Spleen (tissue), 11 donors: Measurements from ENCODE around the gene EGFLAM. TPM values are rescaled to one million over a fixed set of nuclear protein-coding genes. Genes with fewer than 3 reads are reported as not detected.

ENCODE experiments used
- DNase-seq: peaks from one replicate; pipeline ENCODE4 v3.0.0-alpha.2; 2020
- H3K27ac ChIP-seq, 8 donors: fragments of 200-600 bp; sonication (generic) in 7 of 8; 1 replicate in 4 of 8; 2 replicates in 4 of 8; pipeline versions ENCODE4 v1.5.0 to v1.8.0; 2016 to 2021; ENCODE audit warnings: inconsistent platforms in 4 of 8, mild to moderate bottlenecking in 4 of 8, moderate library complexity in 1 of 8
- H3K27me3 ChIP-seq, 7 donors: fragments of 200-600 bp; sonication (generic) in 6 of 7; replicated peaks in 1 of 7; 1 replicate in 4 of 7; 2 replicates in 3 of 7; pipeline versions ENCODE4 v1.5.0 to v1.8.0; 2016 to 2021; ENCODE audit warnings: inconsistent platforms in 3 of 7, mild to moderate bottlenecking in 1 of 7
- H3K36me3 ChIP-seq, 6 donors: fragments of 200-600 bp; sonication (generic) in 5 of 6; 1 replicate in 4 of 6; 2 replicates in 2 of 6; pipeline versions ENCODE4 v1.5.0 to v1.8.0; 2016 to 2021; ENCODE audit warnings: inconsistent platforms in 2 of 6
- H3K4me1 ChIP-seq, 6 donors: fragments of 200-600 bp; sonication (generic) in 5 of 6; 1 replicate in 3 of 6; 2 replicates in 3 of 6; pipeline versions ENCODE4 v1.5.0 to v1.8.0; 2016 to 2021; ENCODE audit warnings: inconsistent platforms in 3 of 6
- H3K4me3 ChIP-seq, 8 donors: fragments of 200-600 bp; sonication (generic) in 7 of 8; 1 replicate in 4 of 8; 2 replicates in 4 of 8; pipeline versions ENCODE4 v1.5.0 to v1.8.0; 2016 to 2021; ENCODE audit warnings: inconsistent platforms in 4 of 8, mild to moderate bottlenecking in 4 of 8, moderate library complexity in 2 of 8
- H3K9me3 ChIP-seq, 8 donors: fragments of 200-600 bp; sonication (generic) in 7 of 8; 1 replicate in 4 of 8; 2 replicates in 4 of 8; pipeline versions ENCODE4 v1.5.0 to v1.8.0; 2016 to 2021; ENCODE audit warnings: inconsistent platforms in 4 of 8
- POLR2A ChIP-seq, 3 donors: fragments of 450-650 bp; IDR thresholded peaks; one replicate each; pipeline ENCODE4 v1.5.1; 2017; ENCODE audit warnings: antibody characterized with exemption in 3 of 3, mild to moderate bottlenecking in 1 of 3
- POLR2AphosphoS5 ChIP-seq, 3 donors: sonication (generic); formaldehyde crosslinking; IDR thresholded peaks; one replicate each; pipeline ENCODE4 v1.5.1; 2017; ENCODE audit warnings: antibody characterized with exemption in 3 of 3
- WGBS, 5 donors: extraction: QIAGEN DNeasy Blood & Tissue Kit in 3 of 5; methylation state at CpG; one replicate each; pipeline versions ENCODE4 v1.1.5 to v1.1.7; 2013 to 2018; 5-methylcytosine and 5-hydroxymethylcytosine counted together
- intact Hi-C: fragments of 100-400 bp; cut with DNase I; formaldehyde crosslinking; loops from one replicate; pipeline ENCODE4 v1.15.0; 2023; ENCODE audit warnings: low total_unique reads
- polyA plus RNA-seq, 3 donors: library from polyadenylated mRNA; stranded (reverse); fragments of 200-250 nt; gene quantifications; one replicate each; pipeline ENCODE4 v1.2.1, GENCODE V29; 2013
- total RNA-seq, 7 donors: library from RNA; depleted of rRNA in 3 of 7; stranded (reverse); fragments of >200 nt in 3 of 7; fragmentation: NEBNext Ultra II Directional in 4 of 7; extraction: Animal tissue kit (Norgen Biotek cat#: 25700) in 4 of 7; gene quantifications; one replicate each; pipeline versions ENCODE4 v1.1.0 to v1.2.1, GENCODE V29; 2016 to 2021
- TF ChIP-seq, protein P1 (sequence below), 11 experiments: fragments of 200-600 bp in 7 of 11; fragments of 450-650 bp in 4 of 11; sonication (generic) in 4 of 11; IDR thresholded peaks in 8 of 11; conservative IDR thresholded peaks in 3 of 11; 1 replicate in 7 of 11; 2 replicates in 4 of 11; pipeline versions ENCODE4 v1.4.0 to v1.8.0; 2016 to 2021; ENCODE audit warnings: antibody characterized with exemption in 11 of 11, inconsistent platforms in 4 of 11, mild to moderate bottlenecking in 1 of 11
- donor health status: healthy with polysubstance abuse.
- donor health status: DM: no; HTN: no; CAD: no; lungs with moderate emphysema.
- donor health status: DM: no; HTN: no; CAD: no.
- donor health status: Bipolar disorder and iron deficiency.
- donor health status: healthy.
- donor health status: DM: no; HTN: no; CAD: no.
- donor health status: DM: yes; HTN: yes; CAD: no.

EGFLAM gene
- total and polyA plus RNA-seq, 10 donors = 6.0 to 16.8 (median 10.9) TPM

DNA sequence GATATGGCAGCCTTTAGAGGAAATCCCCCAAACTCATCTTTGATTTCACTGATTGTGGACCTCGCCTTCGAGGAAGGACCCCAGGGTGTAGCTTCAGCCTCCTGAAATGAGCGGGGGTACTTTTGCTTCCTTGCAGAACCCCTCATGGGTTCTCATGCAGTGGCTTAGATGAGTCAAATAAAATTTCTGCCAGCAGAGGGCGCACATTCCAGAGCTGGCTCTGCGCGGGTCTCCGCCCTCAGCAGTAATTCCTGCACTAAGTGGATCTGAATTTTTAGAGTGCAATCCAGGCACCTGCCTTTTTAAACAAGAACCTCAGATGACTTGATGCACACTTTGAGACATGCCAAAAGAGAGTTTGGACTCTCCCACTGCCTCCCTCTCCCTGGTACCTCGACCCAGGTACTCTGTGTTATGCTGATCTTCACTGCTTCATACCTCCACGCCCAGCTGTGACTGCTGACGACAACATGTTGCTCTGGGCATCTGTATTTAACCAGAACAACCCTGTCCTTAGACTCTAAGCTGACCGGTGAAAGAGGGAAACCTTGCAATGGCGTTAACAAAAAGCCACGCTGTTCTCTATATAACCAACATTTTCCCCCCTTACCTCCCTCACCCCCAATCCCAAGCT is 7.3 kb downstream of the EGFLAM start:
- no peak overlapping the region for H3K27ac ChIP-seq
- peaks cover 0 to 4% (median 0%) of the 10 kb centered on the region in 6 donors for H3K4me1 ChIP-seq
- 30 to 35% (median 32%) methylated on average over 13 of the region's 13 CpGs for WGBS, 5 donors
- peaks cover 0 to 63% (median 3%) of the 10 kb centered on the region in 7 donors for H3K27me3 ChIP-seq
- no peak overlapping the region for H3K4me3 ChIP-seq
- intact Hi-C loops = no loop called here
- DNase-seq = no peak
- H3K9me3 ChIP-seq = no peaks in the 10 kb centered on the region
- TF ChIP-seq, protein P1, sequence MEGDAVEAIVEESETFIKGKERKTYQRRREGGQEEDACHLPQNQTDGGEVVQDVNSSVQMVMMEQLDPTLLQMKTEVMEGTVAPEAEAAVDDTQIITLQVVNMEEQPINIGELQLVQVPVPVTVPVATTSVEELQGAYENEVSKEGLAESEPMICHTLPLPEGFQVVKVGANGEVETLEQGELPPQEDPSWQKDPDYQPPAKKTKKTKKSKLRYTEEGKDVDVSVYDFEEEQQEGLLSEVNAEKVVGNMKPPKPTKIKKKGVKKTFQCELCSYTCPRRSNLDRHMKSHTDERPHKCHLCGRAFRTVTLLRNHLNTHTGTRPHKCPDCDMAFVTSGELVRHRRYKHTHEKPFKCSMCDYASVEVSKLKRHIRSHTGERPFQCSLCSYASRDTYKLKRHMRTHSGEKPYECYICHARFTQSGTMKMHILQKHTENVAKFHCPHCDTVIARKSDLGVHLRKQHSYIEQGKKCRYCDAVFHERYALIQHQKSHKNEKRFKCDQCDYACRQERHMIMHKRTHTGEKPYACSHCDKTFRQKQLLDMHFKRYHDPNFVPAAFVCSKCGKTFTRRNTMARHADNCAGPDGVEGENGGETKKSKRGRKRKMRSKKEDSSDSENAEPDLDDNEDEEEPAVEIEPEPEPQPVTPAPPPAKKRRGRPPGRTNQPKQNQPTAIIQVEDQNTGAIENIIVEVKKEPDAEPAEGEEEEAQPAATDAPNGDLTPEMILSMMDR (IDR thresholded peaks at IDR 0.05 in 8 of 11, conservative IDR thresholded peaks at IDR 0.05 in 3 of 11) = peak in 8 of 11 experiments; percentile 29 to 71 (median 56)
- no peak for TF ChIP-seq POLR2A (IDR thresholded peaks at IDR 0.05)
- TF ChIP-seq POLR2AphosphoS5 (IDR thresholded peaks at IDR 0.05) = no peak
- H3K36me3 ChIP-seq = no peaks in the 10 kb centered on the region

DNA sequence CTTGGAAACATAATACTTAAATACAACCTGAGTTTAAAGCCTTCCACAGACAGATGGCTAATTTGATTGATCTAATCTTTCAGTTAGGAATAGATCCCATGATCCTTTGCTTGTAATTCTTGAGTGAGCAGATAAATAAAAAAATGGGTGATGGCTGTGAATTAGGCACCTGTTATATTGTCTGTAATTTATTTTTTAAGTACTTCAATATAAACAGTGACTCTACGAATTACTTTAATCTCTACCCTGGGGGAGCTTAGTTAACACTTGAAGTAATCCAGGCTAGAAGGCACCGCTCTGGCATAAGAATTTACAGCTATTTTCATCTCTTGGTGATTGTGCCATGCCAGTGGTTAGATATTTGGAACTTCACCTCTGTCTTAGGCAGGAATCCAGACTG is 9.0 kb downstream of the EGFLAM start:
- no peak overlapping the region for H3K4me3 ChIP-seq
- intact Hi-C loops = no loop called here
- no peak for DNase-seq
- peaks cover 0 to 10% (median 0%) of the 10 kb centered on the region in 8 donors for H3K9me3 ChIP-seq
- TF ChIP-seq POLR2AphosphoS5 (IDR thresholded peaks at IDR 0.05) (no peak), POLR2A (IDR thresholded peaks at IDR 0.05) (no peak)
- TF ChIP-seq, protein P1 (IDR thresholded peaks at IDR 0.05 in 8 of 11, conservative IDR thresholded peaks at IDR 0.05 in 3 of 11) = no peak
- H3K4me1 ChIP-seq = peaks cover 0 to 4% (median 0%) of the 10 kb centered on the region in 6 donors
- H3K27ac ChIP-seq = no peak overlapping the region
- 83 to 93% (median 89%) methylated on average over 2 of the region's 2 CpGs for WGBS, 5 donors
- H3K36me3 ChIP-seq = no peaks in the 10 kb centered on the region
- H3K27me3 ChIP-seq = peaks cover 0 to 47% (median 3%) of the 10 kb centered on the region in 7 donors

DNA sequence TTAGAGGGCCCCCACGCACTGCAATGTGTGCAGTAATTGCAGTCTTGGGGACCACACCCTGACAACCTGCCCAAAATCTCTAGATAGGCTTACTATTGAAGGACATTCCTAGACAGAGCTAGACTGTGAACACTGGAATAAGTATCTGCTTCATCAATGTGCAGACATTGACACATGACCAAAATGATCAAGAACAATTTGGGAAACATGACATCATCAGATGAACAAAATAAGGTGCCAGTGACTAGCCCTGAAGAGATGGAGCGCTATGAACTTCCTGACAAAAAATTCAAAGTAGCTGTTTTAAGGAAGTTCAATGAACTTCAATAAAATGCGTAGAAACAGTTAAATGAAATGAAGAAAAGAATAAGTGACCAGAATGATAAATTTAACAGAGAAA is 15.3 kb downstream of the EGFLAM start:
- Histone ChIP-seq H3K36me3 (no peaks in the 10 kb centered on the region), H3K27me3 (no peaks in the 10 kb centered on the region), H3K27ac (no peak overlapping the region), H3K4me3 (no peak overlapping the region), H3K4me1 (no peaks in the 10 kb centered on the region), H3K9me3 (peaks cover 2 to 65% (median 31%) of the 10 kb centered on the region in 8 donors)
- TF ChIP-seq, protein P1 (IDR thresholded peaks at IDR 0.05 in 8 of 11, conservative IDR thresholded peaks at IDR 0.05 in 3 of 11) = no peak
- no peak for TF ChIP-seq POLR2A (IDR thresholded peaks at IDR 0.05)
- no peak for TF ChIP-seq POLR2AphosphoS5 (IDR thresholded peaks at IDR 0.05)
- intact Hi-C loops = no loop called here
- WGBS, 5 donors = 72 to 88% (median 81%) methylated on average over 3 of the region's 3 CpGs
- DNase-seq = no peak

DNA sequence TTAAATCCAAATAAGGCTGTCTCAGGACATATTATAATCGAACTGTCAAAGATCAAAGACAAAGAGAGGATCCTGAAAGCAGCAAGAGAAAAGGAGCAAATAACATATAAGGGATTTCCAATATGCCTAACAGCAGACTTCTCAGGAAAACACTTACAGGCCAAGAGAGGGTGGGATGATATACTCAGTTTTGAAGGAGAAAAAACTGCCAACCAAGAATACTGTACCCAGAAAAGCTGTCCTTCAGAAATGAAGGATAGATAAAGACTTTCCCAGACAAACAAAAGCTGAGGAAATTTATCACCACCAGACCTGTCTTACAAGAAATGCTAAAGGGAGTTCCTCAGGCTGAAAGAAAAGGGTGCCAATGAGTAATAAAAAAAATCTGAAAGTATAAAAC is 16.0 kb downstream of the EGFLAM start:
- no peak for TF ChIP-seq POLR2AphosphoS5 (IDR thresholded peaks at IDR 0.05)
- no peak for TF ChIP-seq POLR2A (IDR thresholded peaks at IDR 0.05)
- TF ChIP-seq, protein P1 (IDR thresholded peaks at IDR 0.05 in 8 of 11, conservative IDR thresholded peaks at IDR 0.05 in 3 of 11) = no peak
- H3K9me3 ChIP-seq = peaks cover 2 to 66% (median 31%) of the 10 kb centered on the region in 8 donors
- no peak for DNase-seq
- WGBS, 5 donors = 65 to 94% (median 78%) methylated on average over 1 of the region's 1 CpG
- intact Hi-C loops = no loop called here
- H3K36me3 ChIP-seq = no peaks in the 10 kb centered on the region
- no peak overlapping the region for H3K4me3 ChIP-seq
- no peaks in the 10 kb centered on the region for H3K4me1 ChIP-seq
- no peak overlapping the region for H3K27ac ChIP-seq
- no peaks in the 10 kb centered on the region for H3K27me3 ChIP-seq
